PC-9 (cell line): ENCODE measurements around the gene TPX2.

ENCODE experiments used
- EZH2 ChIP-seq: fragments of 200-600 bp; sonication (generic); IDR thresholded peaks from 2 replicates; pipeline ENCODE4 v1.8.0; 2017; ENCODE audit warnings: antibody characterized with exemption, low read depth
- TF ChIP-seq, protein P1 (sequence below): fragments of 200-600 bp; sonication (generic); conservative IDR thresholded peaks from 2 replicates; pipeline ENCODE4 v1.6.1; 2017; ENCODE audit warnings: mixed run types, antibody characterized with exemption, mild to moderate bottlenecking, moderate library complexity

- TF ChIP-seq, protein P1, sequence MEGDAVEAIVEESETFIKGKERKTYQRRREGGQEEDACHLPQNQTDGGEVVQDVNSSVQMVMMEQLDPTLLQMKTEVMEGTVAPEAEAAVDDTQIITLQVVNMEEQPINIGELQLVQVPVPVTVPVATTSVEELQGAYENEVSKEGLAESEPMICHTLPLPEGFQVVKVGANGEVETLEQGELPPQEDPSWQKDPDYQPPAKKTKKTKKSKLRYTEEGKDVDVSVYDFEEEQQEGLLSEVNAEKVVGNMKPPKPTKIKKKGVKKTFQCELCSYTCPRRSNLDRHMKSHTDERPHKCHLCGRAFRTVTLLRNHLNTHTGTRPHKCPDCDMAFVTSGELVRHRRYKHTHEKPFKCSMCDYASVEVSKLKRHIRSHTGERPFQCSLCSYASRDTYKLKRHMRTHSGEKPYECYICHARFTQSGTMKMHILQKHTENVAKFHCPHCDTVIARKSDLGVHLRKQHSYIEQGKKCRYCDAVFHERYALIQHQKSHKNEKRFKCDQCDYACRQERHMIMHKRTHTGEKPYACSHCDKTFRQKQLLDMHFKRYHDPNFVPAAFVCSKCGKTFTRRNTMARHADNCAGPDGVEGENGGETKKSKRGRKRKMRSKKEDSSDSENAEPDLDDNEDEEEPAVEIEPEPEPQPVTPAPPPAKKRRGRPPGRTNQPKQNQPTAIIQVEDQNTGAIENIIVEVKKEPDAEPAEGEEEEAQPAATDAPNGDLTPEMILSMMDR = no peak
- no peak for TF ChIP-seq EZH2
Measured at GRCh38 chr20:31813611-31814010, 74.5 kb downstream of the TPX2 start.
